MM.1S (cell line): ENCODE data around the gene BPI.

Source experiments
- EZH2 ChIP-seq: fragments of 300-600 bp; sonication (generic); optimal IDR thresholded peaks from 2 replicates; pipeline ENCODE3; 2017; ENCODE audit warnings: low read depth, mild to moderate bottlenecking, antibody characterized with exemption, low read length, mixed read lengths
- TF ChIP-seq, protein P1 (sequence below): fragments of 300-600 bp; sonication (generic); IDR thresholded peaks from 2 replicates; pipeline ENCODE4 v1.5.1; 2016; ENCODE audit warnings: antibody characterized with exemption, low read length, mixed read lengths

DNA sequence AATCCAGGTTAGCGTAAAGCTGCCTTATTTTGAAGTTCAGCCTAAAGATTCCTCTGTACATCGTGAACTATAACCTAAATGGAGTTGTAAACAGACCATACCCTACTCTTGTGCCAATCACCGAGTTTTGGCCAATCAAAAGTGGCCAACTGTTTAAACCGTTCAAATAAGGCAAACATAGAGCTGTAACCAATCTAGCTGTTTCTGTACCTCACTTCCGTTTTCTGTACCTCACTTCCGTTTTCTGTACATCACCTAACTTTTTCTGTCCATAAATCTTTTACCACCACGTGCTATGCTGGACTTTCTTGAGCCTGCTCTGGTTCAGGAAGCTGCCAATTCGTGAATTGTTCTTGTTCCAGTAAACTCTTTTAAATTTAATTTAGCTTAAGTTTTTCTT lies 82.0 kb downstream of the BPI start:
- TF ChIP-seq, protein P1, sequence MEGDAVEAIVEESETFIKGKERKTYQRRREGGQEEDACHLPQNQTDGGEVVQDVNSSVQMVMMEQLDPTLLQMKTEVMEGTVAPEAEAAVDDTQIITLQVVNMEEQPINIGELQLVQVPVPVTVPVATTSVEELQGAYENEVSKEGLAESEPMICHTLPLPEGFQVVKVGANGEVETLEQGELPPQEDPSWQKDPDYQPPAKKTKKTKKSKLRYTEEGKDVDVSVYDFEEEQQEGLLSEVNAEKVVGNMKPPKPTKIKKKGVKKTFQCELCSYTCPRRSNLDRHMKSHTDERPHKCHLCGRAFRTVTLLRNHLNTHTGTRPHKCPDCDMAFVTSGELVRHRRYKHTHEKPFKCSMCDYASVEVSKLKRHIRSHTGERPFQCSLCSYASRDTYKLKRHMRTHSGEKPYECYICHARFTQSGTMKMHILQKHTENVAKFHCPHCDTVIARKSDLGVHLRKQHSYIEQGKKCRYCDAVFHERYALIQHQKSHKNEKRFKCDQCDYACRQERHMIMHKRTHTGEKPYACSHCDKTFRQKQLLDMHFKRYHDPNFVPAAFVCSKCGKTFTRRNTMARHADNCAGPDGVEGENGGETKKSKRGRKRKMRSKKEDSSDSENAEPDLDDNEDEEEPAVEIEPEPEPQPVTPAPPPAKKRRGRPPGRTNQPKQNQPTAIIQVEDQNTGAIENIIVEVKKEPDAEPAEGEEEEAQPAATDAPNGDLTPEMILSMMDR, result no peak
- no peak for TF ChIP-seq EZH2
